GM21529 (cell line): ENCODE data around the gene ARMC5.
"Not testable (repeated sequence)": the region's sequence is repeated elsewhere in the genome, so short reads cannot be mapped to it uniquely, and the experiment has no call there.

ENCODE experiments used
- ATAC-seq: cut with Tn5 transposase; IDR thresholded peaks from one replicate; pipeline ENCODE4 v1.9.1; 2021; ENCODE audit not compliant: unreplicated experiment

Gene ARMC5

DNA sequence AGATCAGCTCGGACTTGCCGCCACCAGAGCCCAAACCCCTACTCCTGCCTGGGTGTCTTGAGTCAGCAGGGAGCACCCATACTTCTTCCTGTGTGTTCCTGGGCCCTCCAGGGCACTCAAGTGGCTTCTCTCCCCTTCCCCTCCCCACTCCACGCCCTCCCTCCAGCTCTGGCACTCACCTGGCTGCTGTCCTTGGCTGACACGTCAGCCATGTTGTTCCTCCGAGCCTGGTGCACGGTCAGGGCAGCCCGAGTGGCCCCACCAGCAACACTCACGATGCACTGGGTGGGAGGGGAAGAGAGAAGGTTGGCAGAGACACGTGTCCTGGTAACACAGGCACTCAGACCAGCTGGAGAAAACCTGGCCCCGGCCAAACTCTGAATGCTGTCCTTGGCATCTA lies 37.4 kb downstream of the ARMC5 start:
- ATAC-seq, result no peak

DNA sequence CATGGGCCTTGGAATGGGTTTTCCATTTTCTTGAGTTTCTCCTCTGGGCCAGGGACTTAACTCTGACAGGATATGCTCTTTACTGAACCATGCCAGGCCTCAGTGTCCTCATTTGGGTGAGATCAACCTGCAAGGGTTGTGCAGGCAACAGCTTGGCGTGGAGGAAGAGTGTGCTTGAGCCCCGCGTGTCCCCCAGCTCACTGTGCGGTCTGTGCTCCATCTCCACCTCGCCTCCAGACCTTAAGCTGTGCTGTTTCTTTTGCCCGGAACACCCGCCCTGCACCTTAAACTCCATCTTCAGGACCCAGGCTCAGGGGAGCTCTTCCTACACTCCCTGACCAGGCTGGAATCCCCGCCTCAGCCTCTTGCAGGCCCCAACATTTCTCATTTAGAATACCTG lies 39.2 kb downstream of the ARMC5 start:
- no peak for ATAC-seq

DNA sequence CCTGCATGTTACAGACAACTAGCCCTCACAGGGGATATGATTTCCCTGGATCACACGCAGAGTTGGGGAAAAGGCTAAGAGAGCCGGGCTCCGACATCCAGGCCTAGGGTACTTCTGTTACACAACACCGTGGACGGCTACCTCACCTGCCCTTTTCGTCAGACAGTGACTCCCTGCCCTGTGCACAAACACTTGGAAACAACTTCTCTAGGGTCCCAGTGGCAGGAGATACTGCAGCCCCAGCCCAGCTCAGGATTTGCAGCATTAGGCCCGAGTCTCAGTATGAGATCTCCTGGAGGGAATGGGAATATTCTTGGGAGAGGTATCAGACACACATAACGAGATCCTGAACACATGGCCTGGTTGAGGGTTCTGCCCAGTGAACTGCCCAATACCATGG lies 40.6 kb downstream of the ARMC5 start:
- ATAC-seq, result no peak

GRCh38 chr16:31501226-31501965 lies 42.1 kb downstream of the ARMC5 start:
- no peak for ATAC-seq

GRCh38 chr16:31501966-31502348 lies 42.7 kb downstream of the ARMC5 start:
- no peak for ATAC-seq

DNA sequence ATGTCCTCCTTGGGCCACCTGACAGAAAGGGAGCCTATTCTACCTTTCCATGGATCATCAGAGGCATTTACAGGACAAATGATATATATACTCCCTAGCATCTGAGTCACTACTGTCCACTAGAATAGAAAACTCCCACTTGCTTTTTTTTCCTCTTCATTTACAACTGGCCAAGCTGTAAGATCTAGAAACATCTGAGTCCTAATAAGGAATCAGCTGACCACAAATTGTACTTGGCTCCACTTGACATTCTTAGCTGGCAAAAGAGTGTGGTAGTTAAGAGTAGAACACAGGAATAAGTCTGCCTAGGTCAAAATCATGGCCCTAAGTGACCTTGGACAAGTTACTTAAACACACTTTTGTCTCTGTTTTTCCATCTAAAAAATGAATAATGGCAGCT lies 43.7 kb downstream of the ARMC5 start:
- no peak for ATAC-seq

GRCh38 chr16:31503555-31503954 lies 44.3 kb downstream of the ARMC5 start:
- not testable (repeated sequence) for ATAC-seq

DNA sequence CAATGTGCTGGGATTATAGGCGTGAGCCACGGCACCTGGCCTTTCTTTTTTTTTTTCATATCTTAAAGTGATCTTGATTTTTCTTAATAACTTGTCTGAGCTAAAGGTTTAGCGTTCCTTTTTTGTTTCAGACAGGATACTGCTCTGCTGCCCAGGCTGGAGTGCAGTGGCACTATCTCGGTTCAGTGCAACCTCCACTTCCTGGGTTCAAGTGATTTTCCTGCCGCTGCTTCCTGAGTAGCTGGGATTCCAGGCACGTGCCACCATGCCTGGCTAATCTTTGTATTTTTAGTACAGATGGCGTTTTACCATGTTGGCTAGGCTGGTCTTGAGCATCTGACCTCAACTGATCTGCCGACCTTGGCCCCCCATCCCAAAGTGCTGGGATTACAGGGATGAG lies 44.9 kb downstream of the ARMC5 start:
- ATAC-seq, result no peak

- ATAC-seq, result no peak
Observed at GRCh38 chr16:31505483-31505882, 46.2 kb downstream of the ARMC5 start.

GRCh38 chr16:31507617-31507928 lies 48.3 kb downstream of the ARMC5 start:
- ATAC-seq, result peak; percentile 8

GRCh38 chr16:31507929-31508705 lies 48.8 kb downstream of the ARMC5 start, which contains the start of gene RUSF1:
Gene RUSF1, minus strand, starts transcription at chr16:31508391. Its CDS starts 18 bp downstream, at chr16:31508373.
- peak; percentile 91 for ATAC-seq

DNA sequence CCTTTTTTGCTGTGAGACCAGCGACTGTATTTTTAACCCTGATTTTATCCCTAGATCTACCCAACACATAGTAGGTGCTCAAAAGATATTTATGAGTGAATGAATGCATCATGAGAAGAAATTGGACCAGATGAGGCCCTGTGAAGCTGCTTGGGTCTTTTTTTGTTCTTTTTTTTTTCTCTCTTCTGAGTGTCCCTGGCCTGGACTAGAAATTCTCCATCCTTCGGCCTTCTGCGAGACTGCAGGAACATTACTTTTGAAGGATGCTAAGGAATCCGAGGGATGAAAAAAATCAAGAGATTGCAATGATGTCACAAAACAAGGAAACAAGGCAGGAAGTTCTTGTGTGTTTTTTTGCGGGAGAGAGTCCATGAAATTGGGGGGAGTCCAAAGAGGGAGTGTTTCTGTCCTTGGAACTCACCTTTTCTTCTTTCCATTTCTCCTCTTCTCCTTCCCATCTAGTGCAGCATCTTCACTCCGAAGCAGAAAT lies 49.5 kb downstream of the ARMC5 start:
- no peak for ATAC-seq

- ATAC-seq, result no peak
Observed at GRCh38 chr16:31513126-31513525, 53.8 kb downstream of the ARMC5 start.

- ATAC-seq, result no peak
Observed at GRCh38 chr16:31513884-31514283, 54.6 kb downstream of the ARMC5 start.
